Measurements from ENCODE around the gene PAK5.

DNA sequence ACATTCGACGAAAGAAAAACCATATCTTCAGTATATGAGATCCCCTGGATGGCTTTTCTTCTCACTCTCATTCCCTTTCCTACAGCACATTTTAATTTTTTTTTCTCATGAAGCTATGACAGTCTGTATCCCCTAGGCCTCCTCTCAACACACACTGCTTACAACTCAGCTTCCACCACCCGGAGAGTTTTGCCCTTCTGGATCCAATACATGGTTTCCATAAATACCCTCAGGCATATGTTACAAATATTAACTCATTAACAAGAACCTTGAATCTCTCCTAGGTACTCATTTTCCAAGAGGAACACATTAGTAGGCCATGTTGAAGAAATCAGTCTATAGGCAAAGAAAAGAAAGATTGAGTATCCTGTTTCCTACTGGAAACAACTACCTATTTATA is 44.0 kb downstream of the PAK5 start:
- TF ChIP-seq, protein P1, sequence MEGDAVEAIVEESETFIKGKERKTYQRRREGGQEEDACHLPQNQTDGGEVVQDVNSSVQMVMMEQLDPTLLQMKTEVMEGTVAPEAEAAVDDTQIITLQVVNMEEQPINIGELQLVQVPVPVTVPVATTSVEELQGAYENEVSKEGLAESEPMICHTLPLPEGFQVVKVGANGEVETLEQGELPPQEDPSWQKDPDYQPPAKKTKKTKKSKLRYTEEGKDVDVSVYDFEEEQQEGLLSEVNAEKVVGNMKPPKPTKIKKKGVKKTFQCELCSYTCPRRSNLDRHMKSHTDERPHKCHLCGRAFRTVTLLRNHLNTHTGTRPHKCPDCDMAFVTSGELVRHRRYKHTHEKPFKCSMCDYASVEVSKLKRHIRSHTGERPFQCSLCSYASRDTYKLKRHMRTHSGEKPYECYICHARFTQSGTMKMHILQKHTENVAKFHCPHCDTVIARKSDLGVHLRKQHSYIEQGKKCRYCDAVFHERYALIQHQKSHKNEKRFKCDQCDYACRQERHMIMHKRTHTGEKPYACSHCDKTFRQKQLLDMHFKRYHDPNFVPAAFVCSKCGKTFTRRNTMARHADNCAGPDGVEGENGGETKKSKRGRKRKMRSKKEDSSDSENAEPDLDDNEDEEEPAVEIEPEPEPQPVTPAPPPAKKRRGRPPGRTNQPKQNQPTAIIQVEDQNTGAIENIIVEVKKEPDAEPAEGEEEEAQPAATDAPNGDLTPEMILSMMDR (IDR thresholded peaks at IDR 0.05; ENCODE audit: low read length), result no peak
- TF ChIP-seq EZH2 (optimal IDR thresholded peaks at IDR 0.05; ENCODE audit: low read depth, low read length), result no peak
